ENCODE measurements around the gene LTA4H. TPM values are rescaled to one million over a fixed set of nuclear protein-coding genes. Genes with fewer than 3 reads are reported as not detected.
A peak's percentile ranks its signal among the peaks of the same experiment; 100 is the strongest.

The LTA4H gene
- total RNA-seq, 4 donors from 2014 or later: 41.4 to 50.2 (median 44.7) TPM

- H3K4me1 ChIP-seq: peaks cover 0 to 6% (median 0%) of the 10 kb centered on the region in 4 donors
- no peak for DNase-seq (ENCODE audit: low spot score in 2 of 2)
These were observed 43.1 kb upstream of the LTA4H start for GRCh38 chr12:96078231-96079135.

GRCh38 chr12:96077081-96077480 lies 41.7 kb upstream of the LTA4H start:
- Histone ChIP-seq H3K27ac (no peak overlapping the region), H3K9me3 (no peaks in the 10 kb centered on the region), H3K36me3 (no peaks in the 10 kb centered on the region), H3K4me3 (no peak overlapping the region), H3K27me3 (no peaks in the 10 kb centered on the region), H3K4me1 (peaks cover 0 to 6% (median 0%) of the 10 kb centered on the region in 4 donors)
- 68 to 72% methylated on average over 6 of the region's 6 CpGs for WGBS, 2 donors
- no peak for DNase-seq (ENCODE audit: low spot score in 2 of 2)
- TF ChIP-seq POLR2A (IDR thresholded peaks at IDR 0.05) (no peak), CTCF (IDR thresholded peaks at IDR 0.05) (no peak), EP300 (IDR thresholded peaks at IDR 0.05) (no peak)

More at GRCh38 chr12:96078231-96079135, 43.1 kb upstream of the LTA4H start:
- no peaks in the 10 kb centered on the region for H3K36me3 ChIP-seq
- no peak overlapping the region for H3K4me3 ChIP-seq
- TF ChIP-seq CTCF (IDR thresholded peaks at IDR 0.05) (no peak), POLR2A (IDR thresholded peaks at IDR 0.05) (no peak), EP300 (IDR thresholded peaks at IDR 0.05) (peak in 1 of 2 donors; percentile 44)
- WGBS, 2 donors: 27 to 39% methylated on average over 15 of the region's 15 CpGs
- H3K27me3 ChIP-seq: no peaks in the 10 kb centered on the region
- H3K9me3 ChIP-seq: no peaks in the 10 kb centered on the region
- H3K27ac ChIP-seq: no peak overlapping the region

GRCh38 chr12:96075560-96075959 lies 40.2 kb upstream of the LTA4H start:
- Histone ChIP-seq H3K36me3 (no peaks in the 10 kb centered on the region), H3K4me3 (no peak overlapping the region), H3K27me3 (no peaks in the 10 kb centered on the region), H3K27ac (no peak overlapping the region), H3K9me3 (no peaks in the 10 kb centered on the region), H3K4me1 (peaks cover 0 to 6% (median 0%) of the 10 kb centered on the region in 4 donors)
- no peak for DNase-seq (ENCODE audit: low spot score in 2 of 2)
- WGBS, 2 donors: 81 to 86% methylated on average over 2 of the region's 2 CpGs
- TF ChIP-seq EP300 (IDR thresholded peaks at IDR 0.05) (no peak), POLR2A (IDR thresholded peaks at IDR 0.05) (no peak), CTCF (IDR thresholded peaks at IDR 0.05) (no peak)

- no peaks in the 10 kb centered on the region for H3K36me3 ChIP-seq
- peaks cover 0 to 2% (median 0%) of the 10 kb centered on the region in 4 donors for H3K4me1 ChIP-seq
- H3K27ac ChIP-seq: no peak overlapping the region
- H3K9me3 ChIP-seq: no peaks in the 10 kb centered on the region
- 75 to 77% methylated on average over 7 of the region's 7 CpGs for WGBS, 2 donors
- no peak for TF ChIP-seq POLR2A (IDR thresholded peaks at IDR 0.05)
- no peak for TF ChIP-seq CTCF (IDR thresholded peaks at IDR 0.05)
- no peak for TF ChIP-seq EP300 (IDR thresholded peaks at IDR 0.05)
- no peak overlapping the region for H3K4me3 ChIP-seq
- DNase-seq (ENCODE audit: low spot score in 2 of 2): no peak
- no peaks in the 10 kb centered on the region for H3K27me3 ChIP-seq
These were observed 38.3 kb upstream of the LTA4H start for GRCh38 chr12:96073346-96074330.

Data from tibial nerve (tissue), 4 donors.